ENCODE results near the gene TMEM191C. TPM values are rescaled to one million over a fixed set of nuclear protein-coding genes. Genes with fewer than 3 reads are reported as not detected.
"Not testable (repeated sequence)": the region's sequence is repeated elsewhere in the genome, so short reads cannot be mapped to it uniquely, and the experiment has no call there.

TMEM191C gene
- total RNA-seq, 1 donor from 2014 or later, result 5.1 TPM

DNA sequence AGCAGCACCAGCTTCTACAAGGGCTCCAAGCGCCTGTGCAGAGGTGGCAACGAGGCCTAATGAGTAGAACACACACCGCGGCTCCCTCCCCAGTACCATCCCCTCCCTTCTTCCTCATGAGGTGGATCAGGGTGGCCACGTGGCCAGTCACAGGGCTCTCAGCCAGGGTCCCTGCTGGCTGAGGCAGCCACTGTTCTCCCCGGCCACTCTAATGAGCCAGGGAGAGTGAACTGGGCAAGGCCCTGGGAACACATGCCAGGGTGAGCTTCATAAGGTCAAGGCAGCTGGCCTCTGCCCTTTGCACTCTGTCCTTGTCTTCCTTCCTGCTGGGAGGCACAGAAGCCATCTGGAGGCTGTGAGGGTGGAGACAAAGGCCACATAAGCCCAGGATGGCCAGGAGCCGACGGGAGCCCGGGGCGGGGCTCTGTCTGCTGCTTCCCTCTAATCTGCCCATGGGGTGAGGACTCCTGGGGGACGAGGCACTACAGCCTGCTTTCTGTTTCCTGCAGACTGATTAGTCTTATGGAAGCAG is 22.0 kb downstream of the TMEM191C start:
- not testable (repeated sequence) for H3K27me3 Mint-ChIP-seq; H3K27ac Mint-ChIP-seq; H3K4me1 Mint-ChIP-seq (ENCODE audit: low read depth); H3K36me3 Mint-ChIP-seq (ENCODE audit: insufficient read depth); H3K4me3 Mint-ChIP-seq (ENCODE audit: low read depth); H3K9me3 Mint-ChIP-seq (ENCODE audit: low read depth); DNase-seq (ENCODE audit: low spot score, unreplicated experiment)

DNA sequence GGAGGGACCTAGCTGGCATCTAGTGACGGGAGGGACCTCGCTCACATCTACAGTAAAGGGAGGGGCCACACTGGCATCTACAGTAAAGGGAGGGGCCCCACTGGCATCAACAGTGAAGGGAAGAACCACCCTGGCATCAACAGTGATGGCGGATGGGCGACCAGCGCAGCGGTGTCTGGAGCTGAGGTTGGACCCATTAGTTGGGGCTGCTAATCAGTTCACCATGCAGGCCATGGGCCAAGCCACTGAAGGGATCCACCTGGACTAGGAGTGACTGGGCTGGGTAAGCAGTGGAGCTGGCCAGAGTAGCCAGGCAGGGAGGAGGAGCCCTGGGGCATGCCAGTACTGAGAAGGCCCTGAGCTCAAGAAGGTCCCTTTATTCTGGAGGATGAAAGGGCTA is 23.4 kb downstream of the TMEM191C start:
- not testable (repeated sequence) for DNase-seq (ENCODE audit: low spot score, unreplicated experiment); H3K9me3 Mint-ChIP-seq (ENCODE audit: low read depth)

DNA sequence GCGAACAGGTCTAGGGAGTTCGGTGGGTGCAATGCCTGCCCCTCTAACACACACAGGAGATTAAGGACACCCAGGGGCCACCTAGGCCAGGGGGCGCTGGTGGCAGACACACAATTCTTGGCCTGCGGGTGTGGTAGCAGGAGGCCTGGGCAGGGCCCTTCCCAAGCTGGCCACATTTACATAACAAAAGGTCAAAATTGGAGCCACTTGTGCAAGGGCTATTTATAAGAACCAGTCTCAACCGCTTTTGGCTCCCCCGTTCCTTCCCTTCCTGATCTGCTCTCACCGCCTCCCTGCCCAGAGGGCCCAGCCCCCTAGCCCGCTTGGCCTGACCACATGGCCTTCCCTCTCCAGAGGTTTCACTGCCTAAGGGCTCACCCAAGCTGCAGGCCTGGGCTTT is 25.1 kb downstream of the TMEM191C start:
- H3K27me3 Mint-ChIP-seq; H3K4me1 Mint-ChIP-seq (ENCODE audit: low read depth); DNase-seq (ENCODE audit: low spot score, unreplicated experiment); H3K4me3 Mint-ChIP-seq (ENCODE audit: low read depth); H3K27ac Mint-ChIP-seq; H3K9me3 Mint-ChIP-seq (ENCODE audit: low read depth); H3K36me3 Mint-ChIP-seq (ENCODE audit: insufficient read depth): not testable (repeated sequence)

More for the DNA sequence above, 23.4 kb downstream of the TMEM191C start:
- not testable (repeated sequence) for H3K27me3 Mint-ChIP-seq; H3K4me3 Mint-ChIP-seq (ENCODE audit: low read depth); H3K27ac Mint-ChIP-seq; H3K4me1 Mint-ChIP-seq (ENCODE audit: low read depth); H3K36me3 Mint-ChIP-seq (ENCODE audit: insufficient read depth)

DNA sequence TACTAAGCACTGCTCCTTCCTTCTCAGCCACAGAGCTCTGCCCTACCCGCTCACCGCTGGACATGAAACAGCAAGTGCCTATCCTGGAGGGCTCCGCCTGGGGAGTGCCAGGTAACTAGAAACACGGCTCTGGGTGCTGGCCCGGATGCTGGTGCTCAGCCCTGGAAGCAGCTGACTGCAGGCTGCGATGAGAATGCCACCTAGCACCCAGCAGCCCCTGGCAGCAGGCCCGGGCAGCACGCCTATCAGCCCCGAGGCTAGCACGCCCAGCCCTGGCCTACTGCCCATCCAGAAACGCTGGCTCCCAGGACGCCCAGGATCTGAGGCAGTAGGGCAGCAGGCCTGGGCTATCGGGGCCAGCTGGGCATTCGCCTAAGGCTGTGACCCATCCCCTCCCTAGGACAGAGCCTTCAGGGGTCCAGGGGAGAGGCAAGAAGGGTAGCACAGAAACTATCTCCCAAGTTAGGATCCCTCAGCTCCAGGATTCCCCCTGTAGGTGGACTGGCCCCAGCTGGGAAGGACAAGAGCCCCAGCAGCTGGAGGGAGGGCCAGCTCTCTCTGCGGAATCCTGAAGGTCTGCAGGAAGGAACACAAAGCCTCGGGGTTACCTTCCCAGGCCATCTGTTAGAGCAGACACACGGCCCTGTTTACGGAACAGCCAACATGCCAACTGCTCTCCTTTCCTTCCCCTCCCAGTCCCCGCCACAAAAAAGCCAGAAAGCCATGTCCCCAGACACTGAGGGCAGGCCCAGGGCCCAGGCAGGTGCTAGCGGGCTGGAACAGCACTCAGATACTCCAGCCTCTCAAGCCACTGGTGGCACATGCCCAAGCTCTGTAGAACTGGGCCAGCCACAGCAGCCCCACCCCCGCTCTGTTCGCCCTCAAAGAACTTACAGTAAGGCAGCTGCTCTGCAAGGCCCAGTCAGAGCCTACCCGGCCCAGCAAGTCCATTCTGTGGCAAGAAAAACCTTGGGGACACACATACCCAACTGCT is 26.9 kb downstream of the TMEM191C start:
- not testable (repeated sequence) for H3K4me3 Mint-ChIP-seq (ENCODE audit: low read depth); DNase-seq (ENCODE audit: low spot score, unreplicated experiment); H3K9me3 Mint-ChIP-seq (ENCODE audit: low read depth); H3K4me1 Mint-ChIP-seq (ENCODE audit: low read depth); H3K27ac Mint-ChIP-seq; H3K36me3 Mint-ChIP-seq (ENCODE audit: insufficient read depth); H3K27me3 Mint-ChIP-seq

DNA sequence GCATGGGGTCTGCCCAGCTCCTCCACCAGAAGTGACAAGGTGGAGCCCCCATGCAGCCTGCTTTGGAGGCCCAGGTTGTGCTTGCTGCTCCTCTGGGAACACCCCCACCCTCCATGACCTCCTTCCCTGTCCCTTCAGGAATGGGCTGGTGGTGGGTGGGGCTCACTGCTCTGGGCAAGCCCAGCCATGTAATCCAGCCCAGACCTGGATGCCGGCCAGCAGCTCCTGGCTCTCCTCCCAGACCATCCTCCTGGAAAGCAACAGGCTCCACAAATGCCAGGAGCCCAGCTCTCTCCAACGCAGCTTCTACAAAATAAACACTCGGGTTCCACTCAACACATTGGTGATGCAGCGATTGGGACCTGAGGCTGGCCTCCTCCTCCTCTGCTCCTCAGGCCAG is 30.8 kb downstream of the TMEM191C start:
- H3K27me3 Mint-ChIP-seq; H3K4me3 Mint-ChIP-seq (ENCODE audit: low read depth); H3K27ac Mint-ChIP-seq; H3K4me1 Mint-ChIP-seq (ENCODE audit: low read depth); H3K9me3 Mint-ChIP-seq (ENCODE audit: low read depth); DNase-seq (ENCODE audit: low spot score, unreplicated experiment); H3K36me3 Mint-ChIP-seq (ENCODE audit: insufficient read depth): not testable (repeated sequence)

DNA sequence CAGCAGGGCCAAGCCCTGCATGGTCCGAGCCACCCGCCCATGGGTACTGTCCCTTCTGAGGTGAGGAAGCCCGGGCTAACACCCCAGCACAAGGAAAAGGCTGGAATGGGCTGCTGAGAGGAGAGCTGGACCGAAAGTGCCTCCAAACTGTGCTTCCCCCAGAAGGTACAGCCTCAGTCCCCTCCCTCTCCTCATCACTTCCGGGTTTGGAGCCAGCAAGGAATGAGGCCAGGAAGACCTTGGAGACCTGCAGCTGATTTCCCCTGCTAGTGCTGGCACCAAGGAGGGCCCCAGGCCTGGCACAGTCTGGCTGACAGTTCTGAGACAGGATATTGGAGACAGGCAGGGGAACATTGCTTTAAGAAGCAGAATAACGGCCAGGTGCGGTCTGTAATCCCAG is 31.3 kb downstream of the TMEM191C start:
- not testable (repeated sequence) for H3K4me1 Mint-ChIP-seq (ENCODE audit: low read depth); H3K27ac Mint-ChIP-seq; H3K27me3 Mint-ChIP-seq; H3K36me3 Mint-ChIP-seq (ENCODE audit: insufficient read depth); H3K4me3 Mint-ChIP-seq (ENCODE audit: low read depth); DNase-seq (ENCODE audit: low spot score, unreplicated experiment); H3K9me3 Mint-ChIP-seq (ENCODE audit: low read depth)

DNA sequence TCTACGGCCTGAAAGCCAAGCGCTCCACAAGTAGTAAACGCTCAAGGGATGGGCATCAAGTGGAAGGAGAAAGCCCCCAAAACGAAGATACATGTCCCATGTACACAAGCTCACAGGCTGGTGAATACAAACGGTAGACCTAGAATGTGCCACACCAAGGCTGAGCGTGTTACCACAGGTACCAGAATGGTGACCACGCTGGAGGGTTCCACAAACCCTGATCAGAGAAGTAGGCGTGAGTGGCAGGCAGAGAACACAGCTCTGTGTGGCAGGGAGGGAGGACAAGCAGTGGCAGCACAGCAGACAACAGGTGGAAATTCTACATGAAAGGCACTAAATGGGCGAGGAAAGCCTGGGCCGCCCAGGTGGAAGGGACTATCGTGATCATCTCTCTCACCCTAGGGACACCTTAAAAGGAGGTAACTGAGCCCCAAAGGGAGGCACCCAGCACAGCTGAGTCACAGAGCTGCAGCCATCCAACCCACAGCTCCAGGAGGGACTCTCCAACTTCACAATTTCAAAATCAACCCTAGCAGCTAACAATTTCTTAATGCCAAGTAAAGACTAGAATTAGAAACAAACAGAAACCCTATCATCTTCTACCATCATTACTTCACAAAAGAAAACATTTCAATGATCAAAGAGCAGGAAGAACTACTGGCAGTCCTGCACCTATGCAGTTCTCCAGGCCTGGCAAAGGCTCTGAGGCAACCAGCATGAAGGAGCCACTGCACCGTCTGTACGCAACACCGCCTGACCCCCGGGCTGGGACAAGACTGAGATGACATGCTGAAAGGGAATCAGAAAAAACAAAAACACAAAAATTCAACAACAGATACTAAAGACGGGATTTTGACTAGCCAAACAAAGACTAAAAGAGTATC is 32.7 kb downstream of the TMEM191C start:
- not testable (repeated sequence) for H3K27ac Mint-ChIP-seq; H3K9me3 Mint-ChIP-seq (ENCODE audit: low read depth); H3K27me3 Mint-ChIP-seq; H3K4me3 Mint-ChIP-seq (ENCODE audit: low read depth); DNase-seq (ENCODE audit: low spot score, unreplicated experiment); H3K36me3 Mint-ChIP-seq (ENCODE audit: insufficient read depth); H3K4me1 Mint-ChIP-seq (ENCODE audit: low read depth)

DNA sequence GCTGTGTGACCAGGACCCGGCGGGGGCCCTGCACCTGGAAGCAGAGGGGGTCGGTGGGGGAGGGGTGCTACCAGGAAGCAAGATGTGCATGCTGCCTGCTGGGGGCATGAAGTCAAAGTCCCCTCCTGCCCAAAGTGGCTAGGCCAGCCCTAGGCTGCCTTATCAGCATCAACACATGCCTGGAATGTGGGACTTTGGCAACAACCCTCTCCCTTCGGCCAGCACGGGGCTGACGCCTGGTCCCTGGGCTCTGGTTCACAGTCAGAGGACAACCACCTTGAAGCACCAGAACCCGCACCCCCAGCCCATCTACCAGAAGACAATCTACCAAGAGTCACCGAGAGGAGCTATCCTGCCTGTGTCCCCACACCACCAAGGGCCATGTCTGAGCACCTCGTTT is 43.2 kb downstream of the TMEM191C start:
- not testable (repeated sequence) for H3K36me3 Mint-ChIP-seq (ENCODE audit: insufficient read depth); H3K4me3 Mint-ChIP-seq (ENCODE audit: low read depth); DNase-seq (ENCODE audit: low spot score, unreplicated experiment); H3K27me3 Mint-ChIP-seq; H3K4me1 Mint-ChIP-seq (ENCODE audit: low read depth); H3K9me3 Mint-ChIP-seq (ENCODE audit: low read depth); H3K27ac Mint-ChIP-seq

DNA sequence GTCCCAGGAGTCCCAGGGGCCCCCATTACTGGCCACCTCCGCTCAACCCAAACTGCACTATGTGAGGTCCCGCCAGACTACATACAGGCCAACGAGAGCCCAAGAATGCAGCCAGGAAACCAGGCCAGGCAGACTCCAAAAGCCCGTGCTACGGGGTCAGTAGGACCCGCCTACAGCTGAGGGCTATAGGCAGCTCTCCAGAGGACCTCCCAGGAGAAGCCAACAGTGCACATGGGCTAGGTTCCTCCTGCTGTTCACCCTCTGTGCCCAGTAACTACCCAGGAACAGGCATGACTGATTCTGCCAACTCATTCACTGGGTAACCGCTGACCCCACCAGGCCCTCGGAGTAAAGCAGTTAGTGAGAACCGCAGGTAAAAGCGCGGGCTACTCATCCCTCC is 44.8 kb downstream of the TMEM191C start:
- not testable (repeated sequence) for H3K4me1 Mint-ChIP-seq (ENCODE audit: low read depth); H3K36me3 Mint-ChIP-seq (ENCODE audit: insufficient read depth); H3K27me3 Mint-ChIP-seq; DNase-seq (ENCODE audit: low spot score, unreplicated experiment); H3K9me3 Mint-ChIP-seq (ENCODE audit: low read depth); H3K4me3 Mint-ChIP-seq (ENCODE audit: low read depth)
- peak overlapping the region; percentile 92 for H3K27ac Mint-ChIP-seq

DNA sequence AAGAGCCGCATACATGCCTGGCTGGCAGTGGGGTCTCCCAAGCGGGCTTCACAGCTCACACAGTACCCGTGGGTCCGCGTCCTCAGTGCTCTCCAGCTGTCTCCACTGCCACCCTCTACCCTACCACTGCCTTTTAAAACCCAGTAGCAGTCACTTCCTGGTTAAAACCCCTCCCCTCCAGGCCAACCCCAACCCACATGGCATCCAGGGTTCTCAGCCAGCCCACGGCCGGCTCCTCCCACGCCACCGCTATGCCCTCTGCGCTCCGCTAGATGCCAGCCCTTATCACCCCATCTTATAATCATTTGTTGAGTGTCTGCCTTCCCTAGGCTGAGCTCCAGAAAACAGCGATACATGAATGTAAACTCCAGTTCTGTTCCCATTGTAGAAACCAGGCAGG is 46.9 kb downstream of the TMEM191C start:
- H3K4me1 Mint-ChIP-seq (ENCODE audit: low read depth); H3K36me3 Mint-ChIP-seq (ENCODE audit: insufficient read depth); H3K9me3 Mint-ChIP-seq (ENCODE audit: low read depth); H3K27ac Mint-ChIP-seq; H3K27me3 Mint-ChIP-seq; DNase-seq (ENCODE audit: low spot score, unreplicated experiment); H3K4me3 Mint-ChIP-seq (ENCODE audit: low read depth): not testable (repeated sequence)

DNA sequence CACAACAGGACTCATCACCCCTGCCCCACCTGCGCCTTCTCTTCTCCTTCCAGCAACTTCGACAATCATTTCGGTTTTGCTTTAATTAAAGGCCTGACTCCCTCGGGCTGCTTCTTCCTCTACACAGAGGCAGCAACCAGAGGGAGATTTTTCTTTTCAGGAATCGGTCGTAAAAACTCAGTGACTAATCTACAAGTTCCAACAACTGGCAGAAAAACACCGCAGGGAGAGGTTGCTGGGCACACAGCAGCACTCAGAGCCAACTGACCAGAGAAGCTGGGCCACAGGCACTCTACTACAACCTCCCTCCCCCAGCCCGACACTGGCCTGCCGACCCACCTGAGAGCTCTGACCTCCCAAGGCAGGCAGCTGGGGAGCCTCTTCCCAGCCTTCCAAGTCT is 48.0 kb downstream of the TMEM191C start:
- H3K27ac Mint-ChIP-seq, result not testable (repeated sequence)

DNA sequence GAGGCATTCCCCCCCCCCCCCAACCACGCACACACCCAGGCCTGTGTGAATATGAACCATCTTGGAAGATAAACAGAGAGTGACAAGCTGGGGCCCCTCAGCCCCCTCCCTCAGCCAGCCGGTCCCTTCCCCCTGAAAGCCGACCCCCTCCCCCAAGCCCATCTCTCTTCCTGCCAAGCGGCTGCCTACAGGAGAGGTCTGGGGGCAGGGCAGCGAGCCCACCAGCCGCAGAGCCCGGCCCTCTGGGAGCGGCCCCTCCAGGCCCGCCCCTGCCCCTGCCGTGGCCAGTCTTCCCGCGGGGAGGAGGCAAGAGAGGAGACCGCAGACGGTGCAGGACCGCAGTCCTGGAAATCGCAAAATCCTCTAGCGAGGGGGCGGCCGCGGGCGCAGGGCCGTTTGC is 49.3 kb downstream of the TMEM191C start:
- not testable (repeated sequence) for H3K4me1 Mint-ChIP-seq (ENCODE audit: low read depth); H3K36me3 Mint-ChIP-seq (ENCODE audit: insufficient read depth); DNase-seq (ENCODE audit: low spot score, unreplicated experiment); H3K4me3 Mint-ChIP-seq (ENCODE audit: low read depth); H3K27ac Mint-ChIP-seq; H3K27me3 Mint-ChIP-seq; H3K9me3 Mint-ChIP-seq (ENCODE audit: low read depth)

More for the DNA sequence above, 48.0 kb downstream of the TMEM191C start:
- DNase-seq (ENCODE audit: low spot score, unreplicated experiment); H3K4me3 Mint-ChIP-seq (ENCODE audit: low read depth); H3K27me3 Mint-ChIP-seq; H3K36me3 Mint-ChIP-seq (ENCODE audit: insufficient read depth); H3K4me1 Mint-ChIP-seq (ENCODE audit: low read depth); H3K9me3 Mint-ChIP-seq (ENCODE audit: low read depth): not testable (repeated sequence)
